GM18511 (cell line): Measurements from ENCODE around the gene RGS6.

Experiments
- ATAC-seq: cut with Tn5 transposase; IDR thresholded peaks from one replicate; pipeline ENCODE4 v1.9.1; 2021; ENCODE audit warnings: mild to moderate bottlenecking, moderate library complexity; ENCODE audit not compliant: unreplicated experiment

The RGS6 gene

DNA sequence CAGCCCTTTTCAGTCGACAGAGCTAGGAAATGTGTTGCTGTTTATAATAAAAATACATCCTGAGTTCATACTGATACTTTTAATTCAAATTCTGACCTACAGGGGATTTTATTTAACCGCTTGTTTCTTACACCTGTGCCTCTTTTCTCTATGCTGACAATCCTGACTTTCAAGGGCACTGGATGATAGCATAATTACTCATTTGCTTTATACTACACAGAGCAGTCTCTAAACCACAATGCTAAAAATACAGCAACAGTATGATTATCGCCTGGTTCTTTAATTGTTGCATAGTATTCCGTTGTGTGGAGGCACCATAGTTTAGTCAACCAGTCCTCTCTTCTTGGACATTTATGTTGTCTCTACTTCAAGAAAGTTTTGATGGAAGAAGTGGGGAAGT lies 588.8 kb downstream of the RGS6 start:
- ATAC-seq: no peak

DNA sequence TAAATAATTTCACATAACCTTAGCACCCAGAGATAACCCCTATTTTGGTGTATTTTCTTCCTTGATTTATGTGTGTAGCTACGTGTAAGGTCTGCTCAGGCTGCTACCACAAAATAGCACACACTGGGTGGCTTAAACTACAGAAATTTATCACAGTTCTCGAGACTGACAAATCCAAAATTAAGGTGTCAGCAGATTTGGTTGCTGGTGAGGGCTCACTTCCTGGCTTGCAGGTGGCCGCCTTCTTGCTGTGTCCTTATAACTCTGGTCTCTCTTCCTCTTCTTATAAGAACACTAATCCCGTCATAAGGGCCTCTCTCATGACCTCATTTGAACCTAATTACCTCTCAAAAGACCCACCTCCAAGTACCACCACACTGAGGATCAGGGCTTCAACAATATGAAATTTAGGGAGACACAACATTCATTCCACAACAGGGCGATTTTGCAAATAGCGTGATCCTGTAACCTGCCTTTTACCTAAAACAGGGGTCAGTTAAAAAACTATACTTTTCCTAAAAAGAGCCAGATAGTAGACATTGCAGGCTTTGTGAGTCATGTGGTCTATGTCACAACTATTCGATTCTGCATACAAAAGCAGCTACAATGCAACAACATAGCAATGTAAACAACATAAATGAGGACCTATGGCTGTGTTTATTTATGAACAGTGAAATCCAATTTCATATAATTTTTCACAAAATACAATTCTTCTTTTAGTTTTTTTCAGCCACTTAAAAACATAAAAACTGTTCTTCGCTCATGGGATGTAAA lies 589.9 kb downstream of the RGS6 start:
- no peak for ATAC-seq

DNA sequence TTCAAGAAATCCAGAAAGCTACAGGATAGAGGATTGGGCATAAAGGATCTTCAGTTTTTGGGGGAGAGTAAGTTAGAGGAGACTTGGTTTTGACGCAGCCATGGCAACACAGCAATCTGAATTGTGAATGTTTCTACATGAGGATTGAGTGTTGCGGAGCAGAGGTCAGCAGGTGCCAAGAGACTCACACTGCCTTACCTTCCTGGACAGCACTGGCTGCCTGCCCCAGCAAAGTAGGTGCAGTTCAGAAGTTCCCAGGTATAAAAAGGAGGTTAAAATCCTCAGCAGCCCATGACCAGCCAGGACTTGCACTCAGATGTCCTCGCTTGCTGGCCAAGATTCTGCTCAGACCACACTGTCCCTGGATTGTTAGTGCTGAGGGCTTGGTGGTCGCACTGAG lies 590.6 kb downstream of the RGS6 start:
- ATAC-seq: no peak

DNA sequence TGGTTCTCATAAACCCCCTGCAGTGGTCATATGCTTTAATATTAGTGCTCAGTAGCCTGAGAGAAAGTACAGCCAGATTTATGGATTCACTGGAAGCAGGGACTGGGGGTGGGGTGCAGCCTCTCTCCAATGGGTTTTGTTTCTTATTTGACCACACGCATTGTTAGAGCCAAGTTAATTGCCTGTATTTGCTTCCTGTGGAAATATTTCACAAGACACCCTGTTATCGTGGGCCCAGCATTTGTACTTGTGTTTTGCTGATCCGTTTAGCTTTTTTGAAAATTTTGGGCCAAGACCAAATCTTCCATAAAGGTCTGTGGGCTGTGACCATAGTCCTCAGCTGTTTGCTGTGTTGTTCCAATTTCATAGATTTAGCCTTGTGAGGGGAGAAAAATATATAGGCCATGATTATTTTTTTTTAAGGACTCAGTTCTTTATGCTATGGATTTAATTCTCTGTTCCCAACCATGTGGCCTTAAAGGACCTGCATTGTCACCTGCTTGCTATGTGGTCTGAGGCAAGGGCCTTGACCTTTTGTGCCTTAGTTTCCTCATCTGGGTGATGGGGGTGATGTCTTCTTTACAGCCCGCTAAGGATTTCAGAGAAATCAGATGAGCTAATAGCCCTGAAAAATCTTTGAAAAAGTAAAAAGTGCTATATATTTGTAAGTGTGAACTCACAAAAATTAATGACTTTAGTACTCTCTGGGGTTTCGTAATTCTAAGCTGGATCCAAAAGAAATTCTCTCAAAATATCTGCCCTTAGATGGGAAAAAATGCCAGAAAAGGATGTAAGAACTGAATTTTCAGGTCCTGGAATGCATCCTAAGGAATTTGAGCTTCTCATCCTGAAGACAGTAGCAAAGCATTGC lies 591.4 kb downstream of the RGS6 start:
- ATAC-seq: no peak

DNA sequence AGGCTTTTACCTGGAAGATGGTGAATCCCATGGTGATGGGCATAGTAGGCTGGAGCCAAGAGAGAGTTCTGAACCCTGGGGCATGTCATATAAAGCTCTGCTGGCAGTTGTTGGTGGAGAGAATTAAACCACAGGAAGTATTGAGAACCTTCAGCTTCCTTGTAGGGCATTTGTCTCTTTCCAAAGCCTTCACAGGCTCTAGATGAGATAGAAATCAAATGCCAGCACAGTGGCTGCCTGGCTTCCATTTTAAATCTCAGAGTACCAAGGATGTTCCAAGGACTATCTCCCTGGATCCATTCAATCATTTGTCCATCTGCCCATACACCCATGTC lies 592.0 kb downstream of the RGS6 start:
- no peak for ATAC-seq

DNA sequence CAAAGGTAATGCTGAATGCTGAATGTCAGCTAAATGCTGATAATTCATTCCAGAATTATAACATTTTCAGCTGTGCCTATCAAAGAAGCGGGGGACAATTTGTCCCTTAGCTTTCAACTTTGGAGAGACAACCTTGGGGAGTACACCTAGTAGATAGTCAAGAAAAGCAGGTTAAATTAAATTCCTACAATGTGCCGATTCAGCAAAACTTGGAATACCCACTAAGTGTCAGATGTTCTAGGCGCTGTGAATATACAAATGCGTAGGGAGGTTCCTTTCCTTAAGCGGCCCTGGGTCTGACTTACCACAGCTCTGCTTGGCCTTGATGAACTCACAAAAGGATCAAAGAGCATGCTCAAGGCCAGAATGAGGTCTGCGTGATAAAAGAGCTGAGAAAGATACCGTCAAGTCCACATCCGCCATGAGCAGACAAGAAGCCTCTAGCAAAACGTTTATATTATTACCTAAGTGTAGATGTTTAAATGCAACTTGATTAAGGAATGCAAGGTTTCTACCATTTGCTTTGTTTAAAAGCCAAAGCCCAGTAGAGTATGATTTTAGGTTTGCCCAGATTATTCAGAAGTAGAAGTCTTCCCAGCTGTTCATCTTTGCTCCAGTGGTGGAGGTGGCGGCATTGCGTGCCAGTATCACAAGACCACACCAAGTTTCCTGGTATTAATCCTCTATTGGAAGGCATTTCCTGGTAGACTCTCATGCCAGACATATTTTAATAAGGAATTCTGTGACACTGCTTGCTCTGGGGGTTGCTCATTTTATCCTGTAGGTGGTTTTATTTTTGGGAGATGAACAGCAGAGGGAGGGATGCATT lies 593.1 kb downstream of the RGS6 start:
- no peak for ATAC-seq

DNA sequence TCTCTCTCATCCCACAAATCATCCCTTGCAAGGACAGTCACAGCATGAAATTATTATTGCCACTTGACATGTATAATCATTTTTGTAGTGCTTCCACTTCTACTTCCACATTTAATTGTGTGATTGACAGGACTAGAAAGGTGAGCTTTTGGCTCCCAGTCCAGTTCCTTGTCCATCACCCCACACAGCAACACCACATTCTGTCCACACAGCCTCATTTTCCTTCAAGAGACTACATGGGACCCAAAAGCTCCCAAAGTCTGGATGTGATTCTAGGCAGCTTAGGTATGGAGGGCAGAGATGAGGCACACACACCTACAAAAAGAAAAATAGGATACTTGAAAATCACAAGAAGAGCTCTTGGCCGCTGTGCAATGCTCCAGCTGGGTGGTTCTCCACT lies 595.4 kb downstream of the RGS6 start:
- no peak for ATAC-seq

DNA sequence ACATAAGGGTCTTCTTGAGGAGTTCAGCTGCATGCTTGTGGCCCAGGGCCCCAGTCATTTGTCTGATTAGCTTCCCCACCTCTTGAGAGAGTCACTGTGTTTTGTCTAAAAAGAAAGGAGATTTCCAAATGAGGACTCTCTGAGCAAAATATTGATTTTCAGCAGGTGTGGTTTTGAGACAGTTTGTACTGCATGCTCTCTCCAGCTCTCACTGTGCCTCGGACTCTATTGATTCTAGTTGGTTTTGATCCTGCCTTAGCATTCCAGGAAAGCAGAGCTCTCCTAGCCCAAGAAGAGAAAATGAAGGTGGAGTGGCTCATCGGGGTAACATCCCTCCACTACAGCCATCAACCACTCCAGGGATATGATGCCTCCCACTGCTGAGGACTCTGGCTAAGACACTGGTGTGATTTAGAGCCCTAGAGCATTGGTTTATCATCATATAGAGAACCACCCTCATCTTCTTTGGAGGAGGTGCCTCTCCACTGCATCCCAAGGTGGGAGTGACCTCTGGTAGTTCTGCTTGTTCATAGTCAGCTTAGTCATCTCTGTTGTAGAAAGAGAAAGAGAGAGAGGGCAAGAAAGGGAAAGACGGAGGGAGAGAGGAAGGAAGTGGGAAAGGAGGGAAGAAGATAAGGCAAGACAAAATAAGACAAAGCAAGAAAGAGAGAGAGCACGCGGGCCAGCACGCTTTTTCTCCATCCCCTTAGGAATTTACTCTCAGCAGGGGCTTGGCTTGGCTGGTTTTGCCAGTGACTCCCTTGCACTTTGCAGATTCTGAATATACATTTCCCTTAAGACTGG lies 596.0 kb downstream of the RGS6 start:
- ATAC-seq: no peak

DNA sequence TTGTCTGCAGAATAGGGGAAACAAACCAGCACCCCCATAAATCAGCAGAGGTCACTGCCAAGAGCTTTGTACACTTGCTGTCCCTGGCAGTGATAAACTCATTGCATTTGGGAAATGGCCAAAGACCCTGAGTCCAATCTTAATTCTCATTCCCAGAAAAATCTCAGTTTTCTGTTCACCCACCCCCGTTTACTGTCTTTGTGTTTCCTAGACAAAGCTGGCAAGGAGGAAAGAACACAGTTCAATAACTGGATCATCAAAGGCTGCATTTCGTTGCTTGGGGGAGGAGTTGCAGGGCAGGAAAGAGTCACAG lies 596.6 kb downstream of the RGS6 start:
- no peak for ATAC-seq

DNA sequence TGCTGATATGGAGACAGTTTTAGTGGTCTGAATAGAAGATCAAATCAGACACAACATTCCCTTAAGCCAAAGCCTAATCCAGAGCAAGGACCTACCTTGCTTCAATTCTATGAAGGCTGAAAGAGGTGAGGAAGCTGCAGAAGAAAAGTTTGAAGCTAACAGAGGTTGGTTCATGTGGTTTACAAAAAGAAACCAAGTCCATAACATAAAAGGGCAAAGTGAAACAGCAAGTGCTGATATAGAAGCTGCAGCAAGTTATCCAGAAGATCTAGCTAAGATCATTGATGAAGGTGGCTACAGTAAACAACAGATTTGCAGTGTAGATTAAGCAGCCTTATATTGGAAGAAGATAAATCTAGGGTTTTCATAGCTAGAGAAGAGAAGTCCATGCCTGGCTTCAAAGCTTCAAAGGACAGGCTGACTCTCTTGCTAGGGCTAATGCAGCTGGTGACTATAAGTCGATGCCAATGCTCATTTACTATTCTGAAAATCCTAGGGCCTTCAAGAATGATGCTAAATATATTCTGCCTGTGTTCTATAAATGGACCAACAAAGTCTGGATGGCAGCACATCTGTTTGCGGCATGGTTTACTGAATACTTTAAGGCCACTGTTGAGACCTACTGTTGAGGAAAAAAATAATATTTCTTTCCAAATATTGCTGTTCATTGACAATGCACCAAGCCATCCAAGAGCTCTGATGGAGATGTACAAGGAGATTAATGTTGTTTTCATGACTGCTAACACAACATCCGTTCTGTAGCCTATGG lies 600.6 kb downstream of the RGS6 start:
- ATAC-seq: no peak

DNA sequence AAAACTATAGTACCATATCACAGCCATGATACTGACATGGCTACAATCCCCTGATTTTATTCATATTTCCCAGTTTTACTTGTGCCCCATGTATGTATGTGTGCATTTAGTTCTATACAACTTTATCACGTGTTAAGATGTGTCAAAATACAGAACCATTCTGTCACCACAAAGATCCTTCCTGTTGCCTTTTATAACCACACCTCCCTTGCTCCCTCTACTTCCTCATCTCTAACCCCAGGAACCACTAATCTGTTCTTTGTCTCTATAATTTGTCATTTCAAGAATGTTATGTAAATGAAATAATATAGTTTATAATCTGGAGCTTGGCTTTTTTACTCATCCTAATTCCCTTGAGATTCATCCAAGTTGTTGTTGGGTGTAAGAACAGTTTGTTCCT lies 603.3 kb downstream of the RGS6 start:
- ATAC-seq: no peak

DNA sequence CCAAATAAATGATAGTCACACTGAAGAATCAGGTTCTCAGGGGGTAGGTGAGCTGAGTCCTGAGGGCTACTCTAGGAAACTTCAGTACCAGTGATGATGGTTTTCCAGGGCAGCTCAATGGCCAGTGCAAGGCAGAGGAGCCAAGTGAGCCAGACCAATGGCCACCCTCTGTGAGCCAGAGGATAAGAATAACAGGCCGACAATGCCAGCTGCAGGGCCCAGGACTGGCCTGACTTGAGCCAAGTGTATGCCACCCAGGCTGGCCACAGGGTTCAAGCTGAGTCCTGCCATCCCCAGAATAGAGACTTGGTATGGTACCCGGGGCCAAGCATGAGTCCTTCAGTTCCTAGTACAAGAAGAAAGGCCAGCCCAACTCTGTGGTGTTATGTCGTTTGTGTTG lies 606.2 kb downstream of the RGS6 start:
- ATAC-seq: no peak

DNA sequence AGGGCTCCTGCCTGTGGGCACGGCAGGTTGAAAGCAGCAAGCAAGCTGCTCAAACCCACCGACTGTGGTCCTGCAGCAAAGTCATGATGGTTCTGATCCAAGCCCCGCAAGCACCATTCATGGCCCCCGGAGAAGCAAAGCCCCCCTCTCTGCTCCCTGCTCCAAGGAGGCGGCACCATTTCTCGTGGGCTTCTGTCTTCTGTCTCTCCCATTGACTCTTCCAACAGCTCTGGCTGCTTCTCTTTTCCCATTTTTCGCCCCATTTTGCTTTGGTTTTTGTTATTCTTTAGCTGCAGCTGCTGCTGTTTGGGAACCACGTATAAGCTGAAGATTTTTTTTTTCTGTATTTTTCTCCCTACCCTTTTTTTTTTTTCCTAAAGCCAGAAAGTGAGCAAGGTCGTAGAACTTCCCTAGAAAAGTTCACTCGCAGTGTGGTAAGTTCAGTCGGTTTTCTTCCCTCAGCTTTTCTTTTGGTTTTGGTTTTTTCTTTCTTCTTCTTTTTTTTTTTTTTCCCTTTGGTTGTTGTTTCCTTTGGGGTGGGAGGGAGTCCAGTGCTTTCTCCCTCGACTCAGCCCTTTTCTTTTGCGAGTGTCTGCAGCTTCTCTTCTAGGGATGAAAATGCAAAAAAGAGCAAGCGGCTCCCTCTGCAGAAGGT lies 607.6 kb downstream of the RGS6 start:
- no peak for ATAC-seq

DNA sequence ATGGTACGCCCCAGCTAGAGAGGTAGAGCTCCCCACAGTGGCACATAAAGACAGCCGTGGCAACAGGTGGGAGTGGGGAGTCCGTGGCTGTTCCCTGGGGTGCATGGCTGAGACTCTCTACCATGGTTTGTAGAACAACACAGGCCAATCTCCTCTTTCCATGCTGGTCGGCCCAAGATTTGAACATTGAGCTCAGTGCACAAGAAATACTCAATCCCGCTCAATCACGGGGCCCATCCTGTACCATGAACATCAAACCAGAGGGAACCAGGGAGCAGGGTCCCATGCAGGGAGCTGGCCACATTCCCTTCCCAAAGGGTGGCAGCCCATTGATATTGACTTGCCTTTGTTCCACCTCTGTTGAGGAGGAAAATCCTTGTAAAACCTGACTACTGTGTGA lies 608.6 kb downstream of the RGS6 start:
- ATAC-seq: no peak

DNA sequence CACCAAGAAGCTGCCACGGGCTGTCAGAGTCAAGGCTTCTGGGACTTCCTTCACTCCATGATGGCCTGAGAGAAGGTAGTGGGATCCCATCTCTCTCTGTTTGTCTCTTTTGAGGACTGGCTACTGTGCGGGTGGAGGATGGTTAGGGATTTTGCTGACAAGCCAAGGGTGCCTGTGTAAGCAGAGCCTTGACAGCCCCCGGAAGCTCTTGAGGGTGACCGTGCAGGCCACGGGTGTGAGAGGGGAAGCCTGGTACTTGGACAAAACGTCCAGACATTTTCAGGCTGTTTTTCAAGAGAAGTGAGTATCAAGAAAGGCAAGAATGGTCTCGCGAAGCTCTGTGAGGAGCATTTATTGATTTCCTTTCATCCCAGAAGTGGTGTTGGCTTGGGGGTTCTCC lies 609.3 kb downstream of the RGS6 start:
- ATAC-seq: no peak

DNA sequence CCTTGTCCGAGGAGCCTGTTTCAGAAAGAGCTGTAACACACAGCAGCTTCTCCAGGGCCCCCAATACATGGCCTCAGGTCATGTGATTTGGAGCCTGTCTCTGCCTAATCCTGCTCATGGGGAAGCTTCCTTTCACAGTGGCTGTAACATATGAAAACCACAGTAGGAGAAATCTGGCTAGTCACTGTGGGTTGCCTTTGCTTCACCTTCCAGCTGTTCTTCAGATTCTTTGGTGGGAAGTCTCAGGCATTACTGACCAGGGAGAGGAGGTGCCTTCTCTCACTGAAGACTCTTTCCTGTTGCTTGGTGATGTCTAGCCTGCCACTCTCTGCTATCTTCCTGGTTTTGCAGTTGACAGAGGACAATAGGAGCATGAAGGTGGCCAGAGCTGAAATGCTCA lies 611.1 kb downstream of the RGS6 start:
- ATAC-seq: no peak

DNA sequence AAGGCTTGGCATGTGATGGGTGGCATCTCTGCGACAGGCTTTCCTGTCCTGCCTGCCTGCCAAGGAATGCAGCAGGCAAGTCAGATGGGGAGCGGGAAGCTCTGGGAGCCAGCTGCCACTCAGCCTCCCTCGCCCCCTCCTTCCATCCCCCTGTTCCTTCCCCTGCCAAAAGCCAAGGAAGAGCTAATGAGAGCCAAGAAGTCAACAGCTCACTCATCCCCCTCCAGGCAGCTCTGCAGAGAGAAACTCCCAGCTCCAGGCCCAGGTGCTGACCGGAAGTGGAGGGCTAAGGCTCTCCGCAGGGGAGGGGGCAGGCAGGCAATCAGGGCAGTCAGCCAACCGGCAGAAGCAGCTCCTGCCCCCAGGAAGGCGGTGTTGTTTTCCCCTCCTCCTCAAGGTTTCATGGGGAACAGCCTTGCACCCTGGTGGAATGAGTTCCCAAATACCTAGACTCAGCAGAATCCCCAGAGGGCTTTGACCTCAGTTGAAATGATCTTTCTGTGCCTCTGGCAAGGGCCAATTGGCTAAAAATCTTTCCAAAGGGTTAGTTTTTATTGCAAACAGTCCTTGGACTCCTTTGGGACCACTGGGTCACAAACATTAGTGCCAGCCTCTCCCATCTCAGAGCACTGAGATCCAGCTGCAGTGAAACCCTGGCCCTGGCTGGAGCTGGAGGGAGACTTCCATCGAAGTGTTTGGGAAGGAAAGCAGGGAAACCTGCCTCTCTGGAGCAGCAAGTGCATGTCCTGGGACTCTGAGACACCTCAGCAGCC lies 612.6 kb downstream of the RGS6 start:
- ATAC-seq: no peak

DNA sequence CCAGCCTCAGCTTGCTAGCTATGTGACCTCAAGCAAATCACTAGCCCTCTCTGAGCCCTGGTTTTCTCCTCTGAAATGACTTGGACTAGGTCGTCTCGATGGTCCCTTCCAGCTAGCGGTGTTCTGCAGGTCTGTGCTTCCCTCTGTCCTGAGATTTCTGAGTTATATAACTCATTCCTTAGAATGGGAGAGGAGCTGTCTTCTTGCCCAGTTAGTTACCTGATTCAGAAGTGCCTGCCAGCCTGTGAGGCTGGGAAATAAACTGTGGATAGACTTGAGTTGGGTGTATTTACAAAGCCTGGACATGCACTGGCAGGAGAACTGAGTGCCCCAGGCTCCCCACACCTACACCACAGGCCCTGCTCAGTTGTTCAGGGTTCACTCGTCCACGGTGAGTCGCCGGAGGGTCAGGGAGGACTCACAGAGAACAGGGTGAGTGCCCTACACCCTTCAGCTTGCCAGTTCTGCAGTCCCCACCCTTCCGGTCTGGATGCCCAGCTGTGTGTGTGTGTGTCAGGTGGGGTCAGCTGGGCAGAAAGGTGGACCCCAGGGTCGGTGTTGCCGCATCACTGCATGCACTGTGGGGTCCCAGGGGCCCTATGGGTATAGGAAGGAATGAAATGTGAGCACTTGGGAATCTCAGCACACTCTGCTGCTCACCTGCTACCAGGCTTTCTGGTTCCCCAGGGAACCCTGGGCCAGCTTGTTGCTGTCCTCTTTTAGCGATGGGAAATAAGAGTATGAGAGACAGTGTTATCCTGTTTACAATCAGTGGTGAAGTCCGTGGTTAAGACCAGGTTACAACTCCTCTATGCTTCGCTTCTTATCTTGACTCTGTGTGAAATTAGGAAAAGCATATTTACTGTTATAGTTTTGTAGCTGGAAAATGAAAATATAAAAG lies 613.4 kb downstream of the RGS6 start:
- ATAC-seq: no peak
